ENCODE results near the gene GUCY2F.

DNA sequence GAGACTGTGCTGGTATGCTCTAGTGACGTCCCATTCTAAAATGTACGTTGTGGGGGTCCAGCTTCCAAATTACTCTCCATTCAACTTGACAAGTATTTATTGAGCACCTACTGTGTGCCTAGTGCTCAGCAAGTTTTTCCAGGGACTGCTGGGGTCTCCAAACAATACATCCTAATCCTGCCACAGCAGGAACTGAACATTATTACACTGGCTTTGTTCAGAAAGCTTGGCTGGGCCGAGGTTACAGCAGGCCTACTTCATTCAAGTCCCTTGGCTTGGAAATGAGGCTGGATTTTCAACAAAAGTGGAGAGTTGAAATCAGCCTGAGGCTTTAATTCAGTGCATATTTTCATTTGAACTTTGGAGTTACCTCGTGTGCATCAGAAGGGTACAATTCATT lies 78.0 kb downstream of the GUCY2F start:
- TF ChIP-seq, protein P1, sequence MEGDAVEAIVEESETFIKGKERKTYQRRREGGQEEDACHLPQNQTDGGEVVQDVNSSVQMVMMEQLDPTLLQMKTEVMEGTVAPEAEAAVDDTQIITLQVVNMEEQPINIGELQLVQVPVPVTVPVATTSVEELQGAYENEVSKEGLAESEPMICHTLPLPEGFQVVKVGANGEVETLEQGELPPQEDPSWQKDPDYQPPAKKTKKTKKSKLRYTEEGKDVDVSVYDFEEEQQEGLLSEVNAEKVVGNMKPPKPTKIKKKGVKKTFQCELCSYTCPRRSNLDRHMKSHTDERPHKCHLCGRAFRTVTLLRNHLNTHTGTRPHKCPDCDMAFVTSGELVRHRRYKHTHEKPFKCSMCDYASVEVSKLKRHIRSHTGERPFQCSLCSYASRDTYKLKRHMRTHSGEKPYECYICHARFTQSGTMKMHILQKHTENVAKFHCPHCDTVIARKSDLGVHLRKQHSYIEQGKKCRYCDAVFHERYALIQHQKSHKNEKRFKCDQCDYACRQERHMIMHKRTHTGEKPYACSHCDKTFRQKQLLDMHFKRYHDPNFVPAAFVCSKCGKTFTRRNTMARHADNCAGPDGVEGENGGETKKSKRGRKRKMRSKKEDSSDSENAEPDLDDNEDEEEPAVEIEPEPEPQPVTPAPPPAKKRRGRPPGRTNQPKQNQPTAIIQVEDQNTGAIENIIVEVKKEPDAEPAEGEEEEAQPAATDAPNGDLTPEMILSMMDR (IDR thresholded peaks at IDR 0.05): no peak
- TF ChIP-seq EP300 (IDR thresholded peaks at IDR 0.05): no peak

All from gastroesophageal sphincter (tissue), 3 donors.